ENCODE results near the gene HTR6.

The HTR6 gene

GRCh38 chr1:19728413-19729145 lies 63.9 kb downstream of the HTR6 start:
- DNase-seq: no peak

DNA sequence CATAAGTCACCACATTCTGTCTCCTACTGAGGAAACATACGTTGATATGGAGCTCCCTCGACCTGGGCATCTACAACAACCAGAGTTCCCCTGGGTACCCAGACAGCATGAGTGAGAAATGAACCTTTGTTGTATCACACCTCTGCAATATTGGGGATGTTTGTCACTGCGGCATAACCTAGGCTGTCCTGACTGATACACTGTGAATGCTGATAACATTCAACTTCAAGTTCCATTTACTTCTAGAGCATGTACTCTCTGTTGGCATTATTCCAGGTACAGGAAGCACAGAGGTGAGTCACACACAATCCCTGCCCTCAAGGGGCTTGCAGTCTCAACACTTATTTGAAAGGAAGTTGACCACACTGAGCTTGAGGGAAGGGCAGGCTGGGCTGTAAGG lies 65.6 kb downstream of the HTR6 start:
- no peak for DNase-seq
